Endothelial cell of umbilical vein (primary cell): Measurements from ENCODE around the gene APIP. TPM values are rescaled to one million over a fixed set of nuclear protein-coding genes. Genes with fewer than 3 reads are reported as not detected.

ENCODE experiments used
- BruUV-seq: library from RNA; stranded (reverse); fragments of 400-500 nt; replicated peaks from 2 replicates; lab custom pipeline; 2021; lab: Mats Ljungman, UMichigan
- CTCF ChIA-PET: fragments of 300-600, 350-600 bp; sonication (Branson Sonifier 250); formaldehyde crosslinking; loops from one replicate; lab custom pipeline; 2021; ENCODE audit warnings: antibody characterized with exemption, inconsistent platforms; lab: Charles Lee
- POLR2A ChIA-PET: fragments of 300-600, 350-600 bp; sonication (Branson Sonifier 250); formaldehyde crosslinking; loops from one replicate; lab custom pipeline; 2021; ENCODE audit warnings: antibody characterized with exemption, inconsistent platforms; lab: Charles Lee
- DNase-seq: peaks from one replicate; pipeline ENCODE4 v3.0.0-alpha.2; 2011; ENCODE audit warnings: low read depth, low spot score
- FAIRE-seq: peaks from 2 replicates; lab custom pipeline; 2011; peaks lifted over from hg19 to GRCh38; lab: Jason Lieb, UNC
- H2AFZ ChIP-seq: 2 replicates; pipeline ENCODE4 v1.6.0; 2012; ENCODE audit warnings: low read depth, low read length, control low read depth, inconsistent platforms
- H3K27ac ChIP-seq: 2 replicates; pipeline ENCODE4 v1.5.1; 2011; ENCODE audit warnings: low read depth, mild to moderate bottlenecking, control low read depth, low read length, moderate library complexity; ENCODE audit not compliant: insufficient read depth
- H3K27me3 ChIP-seq, 2 experiments: 2 replicates each; pipeline versions ENCODE4 v1.6.0 to v1.6.1; 2011; ENCODE audit warnings: low read length in 2 of 2, mixed read lengths in 1 of 2; ENCODE audit not compliant: control insufficient read depth in 2 of 2, insufficient read depth in 2 of 2
- H3K36me3 ChIP-seq, 2 experiments: 2 replicates in 1 of 2; 3 replicates in 1 of 2; pipeline ENCODE4 v1.5.1; 2011; ENCODE audit warnings: low read length in 2 of 2, mild to moderate bottlenecking in 1 of 2, moderate library complexity in 1 of 2; ENCODE audit not compliant: control insufficient read depth in 2 of 2, insufficient read depth in 2 of 2; ENCODE audit errors: extremely low read depth in 1 of 2
- H3K4me1 ChIP-seq: 3 replicates; pipeline ENCODE4 v1.5.1; 2011; ENCODE audit warnings: mild to moderate bottlenecking, low read length; ENCODE audit not compliant: control insufficient read depth, insufficient read depth; ENCODE audit errors: extremely low read depth
- H3K4me2 ChIP-seq: 2 replicates; pipeline ENCODE4 v1.6.1; 2011; ENCODE audit warnings: low read length, control low read depth, mixed read lengths; ENCODE audit not compliant: insufficient read depth
- H3K4me3 ChIP-seq, 3 experiments: fragments of 200-600 bp in 1 of 3; sonication (generic), shearing (Covaris generic) in 1 of 3; replicated peaks in 1 of 3; 2 replicates each; pipeline ENCODE4 v1.5.1; 2011 to 2016; ENCODE audit warnings: control low read depth in 3 of 3, low read length in 3 of 3, mild to moderate bottlenecking in 2 of 3, inconsistent platforms in 1 of 3, low read depth in 1 of 3, moderate library complexity in 1 of 3; ENCODE audit not compliant: insufficient read depth in 1 of 3
- H3K79me2 ChIP-seq: 2 replicates; pipeline ENCODE4 v1.6.0; 2012; ENCODE audit warnings: low read length, inconsistent platforms; ENCODE audit not compliant: control insufficient read depth, insufficient read depth
- H3K9ac ChIP-seq: replicated peaks from 2 replicates; pipeline ENCODE3; 2011; ENCODE audit warnings: low read length, control low read depth; ENCODE audit not compliant: insufficient read depth; ENCODE audit errors: extremely low read depth
- H3K9me1 ChIP-seq: replicated peaks from 3 replicates; pipeline ENCODE4 v1.6.0; 2011; ENCODE audit warnings: mild to moderate bottlenecking, low read length; ENCODE audit not compliant: control insufficient read depth, insufficient read depth; ENCODE audit errors: extremely low read depth
- H3K9me3 ChIP-seq: replicated peaks from 2 replicates; pipeline ENCODE4 v1.5.1; 2012; ENCODE audit warnings: low read length, inconsistent platforms; ENCODE audit not compliant: control insufficient read depth, insufficient read depth
- H4K20me1 ChIP-seq: replicated peaks from 2 replicates; pipeline ENCODE3; 2011; ENCODE audit warnings: mild to moderate bottlenecking, low read length; ENCODE audit not compliant: control insufficient read depth, insufficient read depth; ENCODE audit errors: extremely low read depth
- CTCF ChIP-seq, 2 donors: IDR thresholded peaks; 1 replicate in 1 of 2; 2 replicates in 1 of 2; pipeline ENCODE4 v1.5.1; 2011; ENCODE audit warnings: low read length in 2 of 2, mild to moderate bottlenecking in 2 of 2, moderate library complexity in 2 of 2, control low read depth in 1 of 2, inconsistent platforms in 1 of 2, low read depth in 1 of 2; ENCODE audit not compliant: insufficient read depth in 1 of 2; ENCODE audit errors: extremely low read depth in 1 of 2
- EZH2 ChIP-seq: IDR thresholded peaks from 2 replicates; pipeline ENCODE4 v1.6.1; 2012; ENCODE audit warnings: borderline replicate concordance, low read depth, mild to moderate bottlenecking, moderate library complexity, low read length, inconsistent platforms; ENCODE audit not compliant: severe bottlenecking
- FOS ChIP-seq: IDR thresholded peaks from 2 replicates; pipeline ENCODE4 v1.6.1; 2011; ENCODE audit warnings: mild to moderate bottlenecking, low read length, moderate library complexity, borderline replicate concordance; ENCODE audit not compliant: insufficient read depth
- GATA2 ChIP-seq: IDR thresholded peaks from 2 replicates; pipeline ENCODE4 v1.7.0; 2011; ENCODE audit warnings: low read depth, mild to moderate bottlenecking, moderate library complexity, mixed read lengths, low read length; ENCODE audit not compliant: insufficient read length, insufficient read depth
- JUN ChIP-seq: IDR thresholded peaks from 2 replicates; pipeline ENCODE4 v1.6.1; 2011; ENCODE audit warnings: borderline replicate concordance, low read depth; ENCODE audit not compliant: insufficient read length, insufficient read depth
- MYC ChIP-seq: IDR thresholded peaks from one replicate; pipeline ENCODE4 v1.6.1; 2011; ENCODE audit warnings: mild to moderate bottlenecking, low read depth, low read length
- POLR2A ChIP-seq: IDR thresholded peaks from 2 replicates; pipeline ENCODE4 v1.6.1; 2012; ENCODE audit warnings: low read depth, mild to moderate bottlenecking, control low read depth, low read length
- POLR2AphosphoS5 ChIP-seq: IDR thresholded peaks from 2 replicates; pipeline ENCODE4 v1.6.1; 2012; ENCODE audit warnings: low read depth, mild to moderate bottlenecking, control low read depth, low read length, moderate library complexity; ENCODE audit not compliant: insufficient read depth
- dilution Hi-C: fragments of 300-500 bp; cut with MboI; formaldehyde crosslinking; loops from one replicate; pipeline ENCODE4 v1.15.0; 2019; ENCODE audit warnings: low sequenced_read_pairs; ENCODE audit not compliant: extremely low pct_ligation_motif_present
- intact Hi-C: fragments of 100-400 bp; cut with micrococcal nuclease; formaldehyde crosslinking; loops from one replicate; pipeline ENCODE4 v1.10.0; 2022
- polyA plus RNA-seq, 4 experiments: library from polyadenylated mRNA; depleted of rRNA in 3 of 4; stranded (reverse) in 3 of 4; unstranded in 1 of 4; fragments of >200 nt; gene quantifications; 2 replicates each; pipeline versions ENCODE4 v1.2.1 to v1.2.3, GENCODE V29; 2011 to 2012; ENCODE audit warnings: missing spikeins in 1 of 4
- total RNA-seq: library from RNA; stranded (reverse); gene quantifications from 2 replicates; pipeline ENCODE4 v1.2.3, GENCODE V29; 2021
- TF ChIP-seq, protein P1 (sequence below): IDR thresholded peaks from 2 replicates; pipeline ENCODE4 v1.6.1; 2011; ENCODE audit not compliant: insufficient read depth, insufficient read length

Gene APIP
- total and polyA plus RNA-seq, 2 donors (not counting 3 experiments of a cell fraction or from before 2014, with no cell fraction given), result 10.0 to 26.9 TPM

DNA sequence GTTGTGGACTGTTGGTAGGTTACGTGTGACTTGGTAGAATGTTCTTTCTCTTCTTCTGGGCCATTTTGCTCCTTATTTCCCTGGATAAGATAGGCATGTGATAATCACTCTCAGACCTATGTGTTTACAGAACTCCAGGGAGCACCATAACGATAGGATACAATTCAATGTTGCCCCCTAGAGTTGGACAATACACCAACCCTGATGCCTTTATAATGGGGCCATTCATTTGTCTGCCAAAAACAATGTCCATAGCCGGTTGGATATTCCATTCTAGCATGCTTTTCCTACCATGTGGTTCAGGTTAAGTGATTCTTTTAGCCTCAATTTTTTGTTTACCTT is 60.5 kb downstream of the APIP start:
- intact Hi-C loops, result no loop called here
- no peak for FAIRE-seq
- Histone ChIP-seq H3K36me3 (no peaks in the 10 kb centered on the region), H3K9me1 (no peaks in the 10 kb centered on the region), H3K9me3 (no peaks in the 10 kb centered on the region), H2AFZ (no peak overlapping the region), H4K20me1 (no peaks in the 10 kb centered on the region), H3K9ac (no peak overlapping the region), H3K27me3 (peaks cover 4 to 12% of the 10 kb centered on the region in 2 experiments), H3K27ac (no peak overlapping the region), H3K4me3 (no peak overlapping the region), H3K4me1 (no peaks in the 10 kb centered on the region), H3K4me2 (no peak overlapping the region), H3K79me2 (no peaks in the 10 kb centered on the region)
- no peak for TF ChIP-seq POLR2A
- TF ChIP-seq MYC, result no peak
- no peak for TF ChIP-seq CTCF (IDR thresholded peaks at IDR 0.05; ENCODE audit: extremely low read depth in 1 of 2, insufficient read depth in 1 of 2, low read depth in 1 of 2, low read length in 2 of 2)
- TF ChIP-seq POLR2AphosphoS5, result no peak
- TF ChIP-seq, protein P1, sequence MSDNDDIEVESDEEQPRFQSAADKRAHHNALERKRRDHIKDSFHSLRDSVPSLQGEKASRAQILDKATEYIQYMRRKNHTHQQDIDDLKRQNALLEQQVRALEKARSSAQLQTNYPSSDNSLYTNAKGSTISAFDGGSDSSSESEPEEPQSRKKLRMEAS, result no peak
- no peak for TF ChIP-seq FOS
- no peak for TF ChIP-seq GATA2
- TF ChIP-seq EZH2, result no peak
- TF ChIP-seq JUN, result no peak
- no peak for DNase-seq
- no TSS peak for BruUV-seq
- POLR2A ChIA-PET, result no interaction called here
- dilution Hi-C loops, result no loop called here
- CTCF ChIA-PET, result interaction anchor here (1.0 to 2.2 kb wide), 2 partner anchors 63 to 65 kb away, joined by 3 to 12 read pairs; no protein-coding TSS in a partner anchor
